Measurements from ENCODE around the gene MED12L. TPM values are rescaled to one million over a fixed set of nuclear protein-coding genes. Genes with fewer than 3 reads are reported as not detected.

The MED12L gene
- total RNA-seq, 1 donor: 2.2 TPM

DNA sequence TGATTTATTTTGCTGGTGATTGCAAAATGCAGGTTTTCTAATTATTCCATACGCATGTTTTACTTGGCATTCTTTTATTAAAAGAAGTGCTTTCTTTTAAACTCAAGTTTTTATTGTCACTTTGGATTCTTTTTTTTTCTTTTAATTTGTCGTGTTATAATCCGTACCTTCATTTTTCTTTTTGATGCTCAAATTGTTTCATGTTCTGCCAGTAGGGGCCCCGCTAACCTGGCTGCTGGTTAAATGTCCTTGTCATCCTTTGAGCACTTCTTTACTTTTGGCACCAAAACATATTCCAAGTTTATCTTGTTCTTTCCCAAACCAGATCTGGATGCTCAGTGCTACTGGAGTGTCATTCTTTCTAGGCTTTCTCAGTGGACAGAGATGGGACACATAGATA is 31.6 kb downstream of the MED12L start:
- H4K20me1 ChIP-seq (ENCODE audit: insufficient read depth, low read length): no peaks in the 10 kb centered on the region
- H3K36me3 ChIP-seq (ENCODE audit: insufficient read depth, low read length): no peaks in the 10 kb centered on the region
- H3K27ac ChIP-seq (ENCODE audit: low read depth, low read length): no peak overlapping the region
- no peak overlapping the region for H3K4me3 ChIP-seq (ENCODE audit: insufficient read depth, low read length)
- TF ChIP-seq, protein P1, sequence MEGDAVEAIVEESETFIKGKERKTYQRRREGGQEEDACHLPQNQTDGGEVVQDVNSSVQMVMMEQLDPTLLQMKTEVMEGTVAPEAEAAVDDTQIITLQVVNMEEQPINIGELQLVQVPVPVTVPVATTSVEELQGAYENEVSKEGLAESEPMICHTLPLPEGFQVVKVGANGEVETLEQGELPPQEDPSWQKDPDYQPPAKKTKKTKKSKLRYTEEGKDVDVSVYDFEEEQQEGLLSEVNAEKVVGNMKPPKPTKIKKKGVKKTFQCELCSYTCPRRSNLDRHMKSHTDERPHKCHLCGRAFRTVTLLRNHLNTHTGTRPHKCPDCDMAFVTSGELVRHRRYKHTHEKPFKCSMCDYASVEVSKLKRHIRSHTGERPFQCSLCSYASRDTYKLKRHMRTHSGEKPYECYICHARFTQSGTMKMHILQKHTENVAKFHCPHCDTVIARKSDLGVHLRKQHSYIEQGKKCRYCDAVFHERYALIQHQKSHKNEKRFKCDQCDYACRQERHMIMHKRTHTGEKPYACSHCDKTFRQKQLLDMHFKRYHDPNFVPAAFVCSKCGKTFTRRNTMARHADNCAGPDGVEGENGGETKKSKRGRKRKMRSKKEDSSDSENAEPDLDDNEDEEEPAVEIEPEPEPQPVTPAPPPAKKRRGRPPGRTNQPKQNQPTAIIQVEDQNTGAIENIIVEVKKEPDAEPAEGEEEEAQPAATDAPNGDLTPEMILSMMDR (IDR thresholded peaks at IDR 0.05; ENCODE audit: extremely low read depth, low read depth, low read length): no peak
- no peaks in the 10 kb centered on the region for H3K9me3 ChIP-seq (ENCODE audit: low read depth, low read length)
- DNase-seq (ENCODE audit: insufficient read length, low spot score, missing footprints): no peak
- peaks cover 5% of the 10 kb centered on the region for H3K27me3 ChIP-seq (ENCODE audit: insufficient read depth, low read length)
- H3K4me2 ChIP-seq (ENCODE audit: insufficient read depth, low read length): no peak overlapping the region
- H3K79me2 ChIP-seq (ENCODE audit: insufficient read depth, low read length): no peaks in the 10 kb centered on the region
- no peaks in the 10 kb centered on the region for H3K4me1 ChIP-seq (ENCODE audit: insufficient read depth, low read length)
- H2AFZ ChIP-seq (ENCODE audit: low read length): no peak overlapping the region

DNA sequence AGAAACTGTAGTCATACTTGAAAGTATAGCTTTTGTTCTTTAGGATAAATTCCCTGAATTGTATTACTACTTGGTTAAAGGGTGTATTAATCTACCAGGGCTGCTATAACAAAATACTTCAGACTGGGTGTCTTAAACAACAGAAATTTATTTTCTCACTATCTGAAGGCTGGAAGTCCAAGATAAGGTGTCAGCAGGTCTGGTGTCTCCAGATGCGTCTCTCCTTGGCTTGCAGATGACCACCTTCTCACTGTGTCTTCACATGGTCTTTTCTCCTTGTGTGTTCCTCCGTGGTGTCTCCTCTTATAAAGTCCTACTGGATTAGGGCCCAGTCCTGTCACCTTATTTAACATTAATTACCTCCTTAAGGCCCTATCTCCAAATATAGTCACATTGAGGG is 33.7 kb downstream of the MED12L start:
- H2AFZ ChIP-seq (ENCODE audit: low read length): no peak overlapping the region
- H3K27ac ChIP-seq (ENCODE audit: low read depth, low read length): no peak overlapping the region
- no peak overlapping the region for H3K4me2 ChIP-seq (ENCODE audit: insufficient read depth, low read length)
- H3K9me3 ChIP-seq (ENCODE audit: low read depth, low read length): no peaks in the 10 kb centered on the region
- H3K4me1 ChIP-seq (ENCODE audit: insufficient read depth, low read length): no peaks in the 10 kb centered on the region
- H3K36me3 ChIP-seq (ENCODE audit: insufficient read depth, low read length): no peaks in the 10 kb centered on the region
- TF ChIP-seq, protein P1 (IDR thresholded peaks at IDR 0.05; ENCODE audit: extremely low read depth, low read depth, low read length): no peak
- no peak overlapping the region for H3K4me3 ChIP-seq (ENCODE audit: insufficient read depth, low read length)
- no peaks in the 10 kb centered on the region for H4K20me1 ChIP-seq (ENCODE audit: insufficient read depth, low read length)
- no peaks in the 10 kb centered on the region for H3K27me3 ChIP-seq (ENCODE audit: insufficient read depth, low read length)
- DNase-seq (ENCODE audit: insufficient read length, low spot score, missing footprints): no peak
- H3K79me2 ChIP-seq (ENCODE audit: insufficient read depth, low read length): no peaks in the 10 kb centered on the region

DNA sequence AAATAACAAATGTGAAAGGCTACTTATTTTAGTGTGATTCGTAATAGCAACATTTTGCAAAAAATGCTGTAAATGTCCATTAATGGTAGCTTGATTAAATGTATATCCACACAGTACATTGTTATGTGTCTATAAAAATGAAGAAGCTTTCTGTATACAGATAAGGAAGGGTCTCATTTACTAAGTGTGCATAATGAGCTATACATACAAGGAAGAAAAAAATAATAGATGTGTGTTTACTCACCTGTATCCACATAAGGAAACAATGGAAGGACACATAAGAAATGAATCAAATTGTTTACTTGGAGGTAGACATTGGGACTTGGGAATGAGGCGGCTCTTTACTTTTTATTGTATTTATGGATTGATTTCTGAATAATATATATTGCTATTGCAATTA is 34.9 kb downstream of the MED12L start:
- Histone ChIP-seq H3K4me3 (ENCODE audit: insufficient read depth, low read length) (no peak overlapping the region), H3K4me1 (ENCODE audit: insufficient read depth, low read length) (no peaks in the 10 kb centered on the region), H4K20me1 (ENCODE audit: insufficient read depth, low read length) (no peaks in the 10 kb centered on the region), H3K27ac (ENCODE audit: low read depth, low read length) (no peak overlapping the region), H3K79me2 (ENCODE audit: insufficient read depth, low read length) (no peaks in the 10 kb centered on the region), H3K4me2 (ENCODE audit: insufficient read depth, low read length) (no peak overlapping the region), H3K27me3 (ENCODE audit: insufficient read depth, low read length) (no peaks in the 10 kb centered on the region), H2AFZ (ENCODE audit: low read length) (no peak overlapping the region), H3K36me3 (ENCODE audit: insufficient read depth, low read length) (no peaks in the 10 kb centered on the region), H3K9me3 (ENCODE audit: low read depth, low read length) (no peaks in the 10 kb centered on the region)
- TF ChIP-seq, protein P1 (IDR thresholded peaks at IDR 0.05; ENCODE audit: extremely low read depth, low read depth, low read length): no peak
- DNase-seq (ENCODE audit: insufficient read length, low spot score, missing footprints): no peak

DNA sequence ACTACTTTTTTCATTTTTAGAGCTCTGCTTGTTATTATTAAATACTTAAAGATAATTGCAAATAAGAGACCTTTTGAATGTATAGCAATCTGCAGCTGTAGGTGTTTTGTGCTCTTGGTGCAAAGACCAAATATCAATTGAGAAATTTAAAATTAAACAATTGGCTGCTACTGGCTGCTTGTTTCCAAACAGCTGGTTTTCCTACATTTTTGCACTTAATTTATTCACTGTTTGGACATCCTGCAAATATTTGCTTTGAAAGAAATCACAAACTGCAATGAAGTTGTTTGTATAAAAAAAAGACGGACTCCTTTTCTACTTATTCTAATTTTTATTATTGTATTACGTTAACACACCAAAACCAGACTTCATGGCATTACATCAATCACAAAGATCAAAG is 35.6 kb downstream of the MED12L start:
- Histone ChIP-seq H3K27me3 (ENCODE audit: insufficient read depth, low read length) (no peaks in the 10 kb centered on the region), H4K20me1 (ENCODE audit: insufficient read depth, low read length) (no peaks in the 10 kb centered on the region), H3K9me3 (ENCODE audit: low read depth, low read length) (no peaks in the 10 kb centered on the region), H3K4me2 (ENCODE audit: insufficient read depth, low read length) (no peak overlapping the region), H3K27ac (ENCODE audit: low read depth, low read length) (no peak overlapping the region), H3K4me3 (ENCODE audit: insufficient read depth, low read length) (no peak overlapping the region), H3K36me3 (ENCODE audit: insufficient read depth, low read length) (no peaks in the 10 kb centered on the region), H3K79me2 (ENCODE audit: insufficient read depth, low read length) (no peaks in the 10 kb centered on the region), H3K4me1 (ENCODE audit: insufficient read depth, low read length) (no peaks in the 10 kb centered on the region), H2AFZ (ENCODE audit: low read length) (no peak overlapping the region)
- DNase-seq (ENCODE audit: insufficient read length, low spot score, missing footprints): no peak
- TF ChIP-seq, protein P1 (IDR thresholded peaks at IDR 0.05; ENCODE audit: extremely low read depth, low read depth, low read length): no peak
